ENCODE results near the gene PARVG.

GRCh38 chr22:44213489-44214043, 32.8 kb downstream of the PARVG start:
- TF ChIP-seq POLR2A (IDR thresholded peaks at IDR 0.05; ENCODE audit: low read length) (no peak), GATA1 (IDR thresholded peaks at IDR 0.05; ENCODE audit: low read depth, low read length) (no peak)

All from erythroblast (primary cell).